Calu3 (cell line): ENCODE results near the gene RBM26. TPM values are rescaled to one million over a fixed set of nuclear protein-coding genes. Genes with fewer than 3 reads are reported as not detected.
A peak's percentile ranks its signal among the peaks of the same experiment; 100 is the strongest.

Source experiments
- BruUV-seq: library from RNA; stranded (reverse); fragments of 400-500 nt; replicated peaks from 2 replicates; lab custom pipeline; 2021; lab: Mats Ljungman, UMichigan
- CTCF ChIA-PET: fragments of 300-600 bp; sonication (Branson Sonifier 250); formaldehyde crosslinking; loops from one replicate; lab custom pipeline; 2022; ENCODE audit warnings: antibody characterized with exemption; lab: Charles Lee
- DNase-seq: peaks from one replicate; pipeline ENCODE4 v3.0.0; 2022
- H3K27ac Mint-ChIP-seq: one replicate; pipeline ENCODE4 v1.8.0; 2022; ENCODE audit warnings: mixed read lengths; ENCODE audit not compliant: unreplicated experiment
- H3K27me3 Mint-ChIP-seq: one replicate; pipeline ENCODE4 v1.8.0; 2022; ENCODE audit warnings: mixed read lengths; ENCODE audit not compliant: unreplicated experiment
- H3K36me3 Mint-ChIP-seq: one replicate; pipeline ENCODE4 v1.8.0; 2022; ENCODE audit warnings: mild to moderate bottlenecking, moderate library complexity, mixed read lengths; ENCODE audit not compliant: insufficient read depth, unreplicated experiment
- H3K4me1 Mint-ChIP-seq: one replicate; pipeline ENCODE4 v1.8.0; 2022; ENCODE audit warnings: mild to moderate bottlenecking, low read depth, mixed read lengths; ENCODE audit not compliant: unreplicated experiment
- H3K4me3 Mint-ChIP-seq: one replicate; pipeline ENCODE4 v1.8.0; 2022; ENCODE audit warnings: mild to moderate bottlenecking, low read depth, moderate library complexity, mixed read lengths; ENCODE audit not compliant: unreplicated experiment
- H3K9me3 Mint-ChIP-seq: one replicate; pipeline ENCODE4 v1.8.0; 2022; ENCODE audit warnings: low read depth, mixed read lengths; ENCODE audit not compliant: unreplicated experiment
- intact Hi-C: fragments of 100-400 bp; cut with micrococcal nuclease; formaldehyde crosslinking; loops from one replicate; pipeline ENCODE4 v1.10.0; 2022; ENCODE audit not compliant: unreplicated experiment
- total RNA-seq: library from RNA; stranded (reverse); gene quantifications from 2 replicates; pipeline ENCODE4 v1.2.3, GENCODE V29; 2022
- TF ChIP-seq, protein P1 (sequence below): fragments of 200-600 bp; IDR thresholded peaks from one replicate; pipeline ENCODE4 v1.8.0; 2022; ENCODE audit warnings: antibody characterized with exemption; ENCODE audit not compliant: unreplicated experiment

The RBM26 gene
- total RNA-seq, 1 experiment from 2014 or later: 19.2 TPM

DNA sequence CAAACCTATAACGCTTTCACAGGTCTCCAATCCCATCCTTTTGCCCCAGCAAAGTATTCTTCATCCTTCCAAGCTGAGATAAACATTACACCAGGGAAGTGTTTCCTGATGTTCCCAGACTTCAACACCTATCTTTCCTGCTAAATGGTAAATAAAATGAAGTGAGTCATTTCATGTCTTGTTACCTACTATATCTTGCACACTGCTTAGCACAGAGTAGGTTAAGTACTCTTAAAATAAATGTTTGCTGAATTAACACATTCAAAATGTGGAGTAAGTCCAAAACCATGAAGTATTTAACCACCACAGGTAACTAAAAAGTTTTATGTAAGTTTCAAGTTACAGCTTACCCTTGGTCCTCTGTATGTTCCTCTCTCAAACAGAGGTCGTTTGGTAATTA is 3.4 kb downstream of the RBM26 start:
- Mint-ChIP-seq H3K4me1 (peaks cover 19% of the 10 kb centered on the region), H3K4me3 (no peak overlapping the region), H3K27ac (peak overlapping the region; percentile 24), H3K9me3 (no peaks in the 10 kb centered on the region), H3K36me3 (peaks cover 8% of the 10 kb centered on the region), H3K27me3 (no peaks in the 10 kb centered on the region)
- TF ChIP-seq, protein P1, sequence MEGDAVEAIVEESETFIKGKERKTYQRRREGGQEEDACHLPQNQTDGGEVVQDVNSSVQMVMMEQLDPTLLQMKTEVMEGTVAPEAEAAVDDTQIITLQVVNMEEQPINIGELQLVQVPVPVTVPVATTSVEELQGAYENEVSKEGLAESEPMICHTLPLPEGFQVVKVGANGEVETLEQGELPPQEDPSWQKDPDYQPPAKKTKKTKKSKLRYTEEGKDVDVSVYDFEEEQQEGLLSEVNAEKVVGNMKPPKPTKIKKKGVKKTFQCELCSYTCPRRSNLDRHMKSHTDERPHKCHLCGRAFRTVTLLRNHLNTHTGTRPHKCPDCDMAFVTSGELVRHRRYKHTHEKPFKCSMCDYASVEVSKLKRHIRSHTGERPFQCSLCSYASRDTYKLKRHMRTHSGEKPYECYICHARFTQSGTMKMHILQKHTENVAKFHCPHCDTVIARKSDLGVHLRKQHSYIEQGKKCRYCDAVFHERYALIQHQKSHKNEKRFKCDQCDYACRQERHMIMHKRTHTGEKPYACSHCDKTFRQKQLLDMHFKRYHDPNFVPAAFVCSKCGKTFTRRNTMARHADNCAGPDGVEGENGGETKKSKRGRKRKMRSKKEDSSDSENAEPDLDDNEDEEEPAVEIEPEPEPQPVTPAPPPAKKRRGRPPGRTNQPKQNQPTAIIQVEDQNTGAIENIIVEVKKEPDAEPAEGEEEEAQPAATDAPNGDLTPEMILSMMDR: no peak
- intact Hi-C loops: no loop called here
- no TSS peak for BruUV-seq
- CTCF ChIA-PET: interaction anchor here (1.5 kb wide), 1 partner anchor 21 kb away, joined by 3 read pairs; no protein-coding TSS in a partner anchor
- no peak for DNase-seq

DNA sequence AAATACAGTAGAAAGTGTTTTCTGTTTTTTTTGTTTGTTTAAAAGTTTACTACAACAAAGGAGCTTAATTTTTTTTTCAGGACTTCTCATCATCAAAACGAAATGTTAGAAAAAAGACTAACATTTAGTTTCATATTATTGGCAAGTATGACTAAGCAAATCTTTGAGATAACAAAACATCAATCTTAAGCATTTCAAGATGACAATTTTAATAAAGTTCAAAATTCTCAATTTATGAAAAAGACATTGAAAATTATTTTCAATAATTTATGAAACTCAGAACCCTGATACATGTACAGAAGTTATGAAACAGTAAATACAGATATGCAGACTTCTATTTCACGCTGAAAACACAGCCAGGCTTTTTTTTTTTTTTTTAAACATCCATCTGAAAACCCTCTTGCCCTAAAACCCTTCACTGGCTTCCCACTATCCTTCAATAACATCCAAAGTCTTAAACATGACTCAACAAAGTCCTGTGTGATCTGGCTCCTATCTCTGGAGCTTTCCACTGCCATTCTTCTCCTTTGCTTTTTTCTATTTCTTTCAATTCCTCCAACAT is 3.9 kb downstream of the RBM26 start:
- Mint-ChIP-seq H3K4me3 (no peak overlapping the region), H3K9me3 (no peaks in the 10 kb centered on the region), H3K27me3 (no peaks in the 10 kb centered on the region), H3K4me1 (peaks cover 14% of the 10 kb centered on the region), H3K27ac (peak overlapping the region; percentile 24), H3K36me3 (peaks cover 8% of the 10 kb centered on the region)
- TF ChIP-seq, protein P1: no peak
- DNase-seq: no peak
- BruUV-seq: no TSS peak
- intact Hi-C loops: no loop called here
- CTCF ChIA-PET: interaction anchor here (1.5 kb wide), 1 partner anchor 22 kb away, joined by 3 read pairs; no protein-coding TSS in a partner anchor

DNA sequence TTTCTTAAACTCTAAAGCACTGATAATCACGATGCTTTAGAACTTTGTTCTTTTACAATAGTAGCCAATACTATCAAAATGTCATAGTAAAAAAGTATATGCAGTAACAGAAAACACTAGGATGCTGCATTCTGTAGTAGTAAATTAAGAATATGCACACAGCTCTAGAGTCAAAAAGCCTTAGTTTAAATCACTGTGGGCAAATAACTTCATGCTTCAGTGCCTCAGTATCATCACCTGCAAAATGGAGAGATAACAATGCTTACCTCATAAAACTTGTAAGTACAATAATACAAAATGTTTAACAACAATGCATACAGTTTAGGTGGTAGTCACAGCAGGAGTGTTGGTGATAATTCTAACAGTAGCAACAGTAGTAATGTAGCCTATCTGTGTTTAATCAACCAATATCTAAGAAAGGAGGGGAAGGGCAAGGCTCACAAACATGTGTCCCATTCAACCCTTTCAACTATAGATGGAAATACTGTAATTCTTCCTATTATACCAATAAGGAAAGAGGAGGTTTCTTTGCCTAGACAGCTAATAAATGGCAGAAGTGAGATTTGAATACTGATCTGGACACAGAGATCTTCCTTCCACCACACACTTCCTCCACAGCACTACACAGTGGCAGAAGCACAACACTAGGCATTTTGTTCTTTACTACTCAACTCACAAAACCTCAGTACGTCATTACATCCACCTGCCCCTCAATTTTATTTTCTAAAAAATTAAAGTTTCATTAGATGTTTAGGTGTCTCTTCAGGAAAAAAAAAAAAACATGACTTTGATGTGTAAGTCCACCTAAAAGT is 4.6 kb downstream of the RBM26 start:
- H3K9me3 Mint-ChIP-seq: no peaks in the 10 kb centered on the region
- peaks cover 8% of the 10 kb centered on the region for H3K36me3 Mint-ChIP-seq
- no peak for DNase-seq
- no peak overlapping the region for H3K27ac Mint-ChIP-seq
- H3K27me3 Mint-ChIP-seq: no peaks in the 10 kb centered on the region
- H3K4me1 Mint-ChIP-seq: peaks cover 10% of the 10 kb centered on the region
- H3K4me3 Mint-ChIP-seq: no peak overlapping the region
- CTCF ChIA-PET: no interaction called here
- no TSS peak for BruUV-seq
- TF ChIP-seq, protein P1: no peak
- intact Hi-C loops: no loop called here

DNA sequence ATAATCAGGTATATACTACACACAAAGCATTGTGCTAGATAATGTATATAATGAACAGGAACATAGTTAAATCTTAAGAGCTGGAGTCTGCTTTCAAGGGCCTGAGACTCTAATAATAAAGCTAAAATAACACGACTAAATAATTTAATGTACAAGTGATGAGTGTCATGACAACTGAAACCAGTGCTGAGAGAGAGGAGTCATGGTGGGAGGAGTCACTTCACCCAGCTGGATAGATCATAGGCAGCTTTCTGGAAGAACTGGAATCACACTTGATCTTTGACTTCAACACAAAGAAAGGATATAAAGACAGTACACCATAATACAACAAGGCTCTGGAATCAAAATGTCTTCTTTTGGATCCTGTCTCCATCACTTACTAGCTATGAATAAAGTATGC is 7.1 kb downstream of the RBM26 start:
- no TSS peak for BruUV-seq
- intact Hi-C loops: no loop called here
- DNase-seq: no peak

More for the DNA sequence above, 7.1 kb downstream of the RBM26 start:
- TF ChIP-seq, protein P1: no peak
- Mint-ChIP-seq H3K9me3 (no peaks in the 10 kb centered on the region), H3K27ac (no peak overlapping the region), H3K27me3 (no peaks in the 10 kb centered on the region), H3K4me1 (peaks cover 15% of the 10 kb centered on the region), H3K4me3 (no peak overlapping the region), H3K36me3 (peaks cover 6% of the 10 kb centered on the region)
- CTCF ChIA-PET: no interaction called here
